ENCODE results near the gene NAT14. TPM values are rescaled to one million over a fixed set of nuclear protein-coding genes. Genes with fewer than 3 reads are reported as not detected.

The NAT14 gene
- 81.1 and 87.9 TPM in 2 replicates for total RNA-seq
- long read RNA-seq, partial matches to known transcripts, result 0 of 2 reads
- long read RNA-seq, other reads (novel, unspliced or antisense), result 2 of 2 reads

- TF ChIP-seq, protein P1, sequence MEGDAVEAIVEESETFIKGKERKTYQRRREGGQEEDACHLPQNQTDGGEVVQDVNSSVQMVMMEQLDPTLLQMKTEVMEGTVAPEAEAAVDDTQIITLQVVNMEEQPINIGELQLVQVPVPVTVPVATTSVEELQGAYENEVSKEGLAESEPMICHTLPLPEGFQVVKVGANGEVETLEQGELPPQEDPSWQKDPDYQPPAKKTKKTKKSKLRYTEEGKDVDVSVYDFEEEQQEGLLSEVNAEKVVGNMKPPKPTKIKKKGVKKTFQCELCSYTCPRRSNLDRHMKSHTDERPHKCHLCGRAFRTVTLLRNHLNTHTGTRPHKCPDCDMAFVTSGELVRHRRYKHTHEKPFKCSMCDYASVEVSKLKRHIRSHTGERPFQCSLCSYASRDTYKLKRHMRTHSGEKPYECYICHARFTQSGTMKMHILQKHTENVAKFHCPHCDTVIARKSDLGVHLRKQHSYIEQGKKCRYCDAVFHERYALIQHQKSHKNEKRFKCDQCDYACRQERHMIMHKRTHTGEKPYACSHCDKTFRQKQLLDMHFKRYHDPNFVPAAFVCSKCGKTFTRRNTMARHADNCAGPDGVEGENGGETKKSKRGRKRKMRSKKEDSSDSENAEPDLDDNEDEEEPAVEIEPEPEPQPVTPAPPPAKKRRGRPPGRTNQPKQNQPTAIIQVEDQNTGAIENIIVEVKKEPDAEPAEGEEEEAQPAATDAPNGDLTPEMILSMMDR (conservative IDR thresholded peaks at IDR 0.05), result no peak
- Mint-ChIP-seq H3K27me3 (ENCODE audit: low read depth) (peaks cover 3% of the 10 kb centered on the region), H3K9me3 (no peaks in the 10 kb centered on the region), H3K4me3 (peak within 1 kb of the TSS; percentile 90), H3K4me1 (peaks cover 21% of the 10 kb centered on the region), H3K27ac (ENCODE audit: unreplicated experiment) (peak within 1 kb of the TSS; percentile 96), H3K36me3 (ENCODE audit: low read depth) (no peaks in the 10 kb centered on the region)
- DNase-seq (ENCODE audit: low read depth, low spot score), result peak; percentile 80
Measured at GRCh38 chr19:55484593-55485438, at the start of gene NAT14. Gene NAT14 (plus strand): TSS chr19:55485188. CDS start chr19:55485709, 521 bp downstream.

DNA sequence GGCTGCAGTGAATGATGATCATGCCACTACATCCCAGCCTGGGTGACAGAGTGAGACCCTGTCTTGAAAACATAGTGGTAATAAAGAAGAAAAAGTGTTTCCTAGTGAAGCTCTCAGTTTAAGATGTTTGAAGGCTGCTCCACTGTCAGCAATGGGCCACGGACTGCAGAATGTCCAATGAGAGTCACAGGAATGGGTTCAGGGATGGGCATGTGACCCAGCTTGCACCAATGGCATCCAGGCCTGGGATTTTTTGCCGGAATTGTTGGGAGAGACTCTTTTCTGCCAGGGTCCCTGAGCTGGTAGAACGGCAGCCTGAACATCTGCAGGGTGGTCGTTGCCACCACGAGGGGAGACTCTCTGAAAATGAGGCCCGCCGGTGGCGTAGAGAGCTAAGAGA is 48.1 kb upstream of the NAT14 start:
- no peak overlapping the region for H3K27ac Mint-ChIP-seq (ENCODE audit: unreplicated experiment)
- H3K4me3 Mint-ChIP-seq, result no peak overlapping the region
- H3K9me3 Mint-ChIP-seq, result no peaks in the 10 kb centered on the region
- peaks cover 4% of the 10 kb centered on the region for H3K36me3 Mint-ChIP-seq (ENCODE audit: low read depth)
- DNase-seq (ENCODE audit: low read depth, low spot score), result no peak
- H3K4me1 Mint-ChIP-seq, result peaks cover 15% of the 10 kb centered on the region
- TF ChIP-seq, protein P1 (conservative IDR thresholded peaks at IDR 0.05), result no peak
- peaks cover 53% of the 10 kb centered on the region for H3K27me3 Mint-ChIP-seq (ENCODE audit: low read depth)

DNA sequence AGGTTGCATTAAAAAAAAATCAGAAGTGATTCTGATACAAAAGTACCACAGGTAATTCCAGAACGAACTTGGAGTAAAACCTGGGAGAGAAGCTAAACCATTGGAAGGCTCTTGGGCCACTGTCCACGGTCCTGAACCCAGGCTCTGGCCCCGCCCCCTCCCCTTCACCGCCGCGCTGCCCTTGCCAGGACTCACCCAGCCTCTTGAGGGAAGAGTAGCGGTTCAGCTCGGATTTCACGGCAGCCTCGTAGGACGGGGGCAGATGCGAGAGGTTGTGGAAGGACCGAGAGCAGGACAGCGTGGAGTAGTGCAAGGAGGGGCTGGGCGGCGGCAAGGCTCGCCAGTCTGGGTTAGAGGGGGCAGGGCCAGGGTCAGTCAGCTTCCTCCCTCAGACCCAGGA is 47.6 kb upstream of the NAT14 start:
- Mint-ChIP-seq H3K36me3 (ENCODE audit: low read depth) (peaks cover 4% of the 10 kb centered on the region), H3K4me3 (no peak overlapping the region), H3K4me1 (peaks cover 15% of the 10 kb centered on the region), H3K9me3 (no peaks in the 10 kb centered on the region), H3K27ac (ENCODE audit: unreplicated experiment) (no peak overlapping the region), H3K27me3 (ENCODE audit: low read depth) (peaks cover 57% of the 10 kb centered on the region)
- peak; percentile 65 for DNase-seq (ENCODE audit: low read depth, low spot score)
- TF ChIP-seq, protein P1 (conservative IDR thresholded peaks at IDR 0.05), result no peak

GRCh38 chr19:55439052-55439451 is 45.9 kb upstream of the NAT14 start:
- TF ChIP-seq, protein P1 (conservative IDR thresholded peaks at IDR 0.05), result no peak
- DNase-seq (ENCODE audit: low read depth, low spot score), result no peak
- H3K4me1 Mint-ChIP-seq, result peaks cover 15% of the 10 kb centered on the region
- H3K27ac Mint-ChIP-seq (ENCODE audit: unreplicated experiment), result no peak overlapping the region
- H3K36me3 Mint-ChIP-seq (ENCODE audit: low read depth), result peaks cover 4% of the 10 kb centered on the region
- H3K4me3 Mint-ChIP-seq, result no peak overlapping the region
- no peaks in the 10 kb centered on the region for H3K9me3 Mint-ChIP-seq
- peaks cover 73% of the 10 kb centered on the region for H3K27me3 Mint-ChIP-seq (ENCODE audit: low read depth)

DNA sequence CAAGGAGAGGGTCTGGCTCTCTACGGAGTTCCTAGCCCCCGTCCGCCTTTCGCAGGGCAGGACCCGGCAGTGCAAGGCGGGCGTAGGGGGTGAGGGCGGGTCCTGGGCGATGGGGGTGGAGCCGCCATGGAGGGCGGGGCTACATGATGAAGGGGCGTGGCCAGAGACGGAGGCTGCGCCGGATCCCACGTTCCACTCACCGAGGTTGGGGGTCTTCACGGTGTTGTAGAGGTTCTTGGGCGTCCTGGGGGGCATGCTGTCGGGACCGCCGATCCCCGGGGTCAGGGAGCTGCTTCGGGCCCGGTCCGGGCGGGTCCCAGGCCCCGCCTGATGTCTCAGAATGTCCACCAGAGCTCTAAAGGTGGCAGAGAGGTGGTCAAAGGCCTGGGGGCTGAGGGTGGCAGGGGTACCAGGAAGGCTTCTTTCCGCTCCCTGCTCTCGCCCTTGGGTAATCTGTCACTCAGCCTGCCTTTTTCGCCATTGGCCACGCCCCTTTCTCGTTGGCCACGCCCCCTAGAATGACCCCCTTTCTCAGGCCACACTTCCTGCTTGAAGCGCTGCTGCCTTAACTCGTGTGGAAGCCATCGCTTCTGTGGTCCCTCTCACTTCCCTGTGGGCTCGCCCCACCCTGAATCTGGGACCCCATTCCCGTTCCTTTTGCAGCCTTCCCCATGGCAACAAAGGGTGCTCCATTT is 44.4 kb upstream of the NAT14 start:
- Mint-ChIP-seq H3K9me3 (no peaks in the 10 kb centered on the region), H3K36me3 (ENCODE audit: low read depth) (peaks cover 4% of the 10 kb centered on the region), H3K4me1 (peaks cover 15% of the 10 kb centered on the region), H3K27me3 (ENCODE audit: low read depth) (peaks cover 88% of the 10 kb centered on the region), H3K27ac (ENCODE audit: unreplicated experiment) (no peak overlapping the region), H3K4me3 (no peak overlapping the region)
- DNase-seq (ENCODE audit: low read depth, low spot score), result peak; percentile 58
- TF ChIP-seq, protein P1 (conservative IDR thresholded peaks at IDR 0.05), result no peak

Data from neural crest cell (in vitro differentiated cells).